GM12878 (cell line): Measurements from ENCODE around the gene RHOG. TPM values are rescaled to one million over a fixed set of nuclear protein-coding genes. Genes with fewer than 3 reads are reported as not detected.
A peak's percentile ranks its signal among the peaks of the same experiment; 100 is the strongest.

Experiments used
- ATAC-seq: fragments of 200-7000 bp; cut with Tn5 transposase; 3 replicates; pipeline ENCODE4 v1.9.1; 2020; ENCODE audit warnings: mild to moderate bottlenecking, moderate library complexity
- BruUV-seq: library from RNA; stranded (reverse); fragments of 400-500 nt; replicated peaks from 2 replicates; lab custom pipeline; 2021; lab: Mats Ljungman, UMichigan
- CTCF ChIA-PET: fragments of 300-600 bp; sonication (Branson Sonifier 250); formaldehyde crosslinking; extraction: SDS; loops from one replicate; lab custom pipeline; 2021; ENCODE audit warnings: inconsistent platforms; lab: Yijun Ruan, JAX
- POLR2A ChIA-PET: fragments of 350-600 bp; formaldehyde crosslinking; extraction: SDS; loops from one replicate; lab custom pipeline; 2021; ENCODE audit warnings: inconsistent platforms; lab: Charles Lee
- RAD21 ChIA-PET: fragments of 300-600 bp; sonication (Branson Sonifier 250); formaldehyde crosslinking; loops from one replicate; lab custom pipeline; 2023; ENCODE audit warnings: antibody characterized with exemption; ENCODE audit not compliant: unreplicated experiment; lab: Charles Lee
- SMC1A ChIA-PET: fragments of 300-600 bp; sonication (Branson Sonifier 250); formaldehyde crosslinking; loops from one replicate; lab custom pipeline; 2023; ENCODE audit not compliant: unreplicated experiment, uncharacterized antibody; lab: Charles Lee
- DNase-seq: peaks from one replicate; pipeline ENCODE4 v3.0.0-alpha.2; 2011; ENCODE audit warnings: low read depth, low spot score
- FAIRE-seq: peaks from 3 replicates; lab custom pipeline; 2011; peaks lifted over from hg19 to GRCh38; lab: Jason Lieb, UNC
- H2AFZ ChIP-seq: 2 replicates; pipeline ENCODE4 v1.6.0; 2011; ENCODE audit warnings: low read depth, low read length, control low read depth; ENCODE audit not compliant: control insufficient read depth
- H3K27ac ChIP-seq: 2 replicates; pipeline ENCODE4 v1.5.1; 2011; ENCODE audit warnings: control low read depth; ENCODE audit not compliant: control insufficient read depth, insufficient read depth
- H3K27me3 ChIP-seq, 2 experiments: replicated peaks in 1 of 2; 2 replicates each; pipeline versions ENCODE4 v1.6.0 to v1.6.1; 2011; ENCODE audit warnings: low read length in 1 of 2; ENCODE audit not compliant: control insufficient read depth in 2 of 2, insufficient read depth in 2 of 2
- H3K36me3 ChIP-seq, 2 experiments: 2 replicates each; pipeline ENCODE4 v1.5.1; 2011; ENCODE audit warnings: low read length in 1 of 2; ENCODE audit not compliant: control insufficient read depth in 2 of 2, insufficient read depth in 2 of 2
- H3K4me1 ChIP-seq: 2 replicates; pipeline ENCODE4 v1.6.1; 2011; ENCODE audit warnings: mild to moderate bottlenecking, low read length, moderate library complexity, mixed read lengths; ENCODE audit not compliant: control insufficient read depth, insufficient read depth
- H3K4me2 ChIP-seq: 2 replicates; pipeline ENCODE4 v1.6.0; 2011; ENCODE audit warnings: control low read depth; ENCODE audit not compliant: control insufficient read depth, insufficient read depth
- H3K4me3 ChIP-seq: fragments of 200-600 bp; sonication (generic); 2 replicates; pipeline ENCODE4 v1.5.1; 2016
- H3K79me2 ChIP-seq: 2 replicates; pipeline ENCODE4 v1.6.0; 2011; ENCODE audit warnings: low read length; ENCODE audit not compliant: control insufficient read depth, insufficient read depth
- H3K9ac ChIP-seq: 2 replicates; pipeline ENCODE4 v1.8.0; 2011; ENCODE audit warnings: low read length, control low read depth, mixed read lengths; ENCODE audit not compliant: control insufficient read depth, insufficient read depth
- H3K9me3 ChIP-seq: replicated peaks from 3 replicates; pipeline ENCODE4 v1.5.1; 2011; ENCODE audit warnings: mild to moderate bottlenecking, low read length; ENCODE audit not compliant: control insufficient read depth, insufficient read depth
- H4K20me1 ChIP-seq: 2 replicates; pipeline ENCODE4 v1.6.0; 2011; ENCODE audit not compliant: control insufficient read depth, insufficient read depth
- BHLHE40 ChIP-seq, 2 experiments: fragments of 450-650 bp in 1 of 2; IDR thresholded peaks; 2 replicates each; pipeline ENCODE4 v1.6.1; 2011 to 2017; ENCODE audit warnings: low read depth in 2 of 2, borderline replicate concordance in 1 of 2, improper control_type of control experiment in 1 of 2, low read length in 1 of 2, mild to moderate bottlenecking in 1 of 2
- EED ChIP-seq: sonication (generic); IDR thresholded peaks from 2 replicates; pipeline ENCODE4 v1.6.1; 2016; ENCODE audit warnings: antibody characterized with exemption, low read depth
- EGR1 ChIP-seq, 2 experiments: IDR thresholded peaks; 1 replicate in 1 of 2; 2 replicates in 1 of 2; pipeline ENCODE4 v1.6.1; 2011 to 2012; ENCODE audit warnings: low read depth in 2 of 2, low read length in 2 of 2, borderline replicate concordance in 1 of 2, mild to moderate bottlenecking in 1 of 2, moderate library complexity in 1 of 2
- EP300 ChIP-seq, 2 experiments: fragments of 150-350 bp in 1 of 2; IDR thresholded peaks; 2 replicates each; pipeline ENCODE4 v1.6.1; 2011 to 2012; ENCODE audit warnings: low read depth in 2 of 2, low read length in 2 of 2, borderline replicate concordance in 1 of 2, improper control_type of control experiment in 1 of 2, inconsistent platforms in 1 of 2; ENCODE audit not compliant: control insufficient read depth in 1 of 2
- ETV6 ChIP-seq, 2 experiments: fragments of 450-650 bp in 1 of 2; IDR thresholded peaks in 1 of 2; conservative IDR thresholded peaks in 1 of 2; 2 replicates each; pipeline ENCODE4 v1.6.1; 2014; ENCODE audit warnings: antibody characterized with exemption in 1 of 2, borderline replicate concordance in 1 of 2, low read depth in 1 of 2, mild to moderate bottlenecking in 1 of 2, moderate library complexity in 1 of 2
- GATAD2B ChIP-seq: fragments of 450-650 bp; conservative IDR thresholded peaks from 2 replicates; pipeline ENCODE4 v1.6.1; 2017; ENCODE audit warnings: low read depth, mild to moderate bottlenecking, moderate library complexity
- IKZF1 ChIP-seq: fragments of 450-650 bp; conservative IDR thresholded peaks from 2 replicates; pipeline ENCODE4 v1.6.1; 2017; ENCODE audit warnings: antibody characterized with exemption, mild to moderate bottlenecking
- NR2C1 ChIP-seq: fragments of 450-650 bp; IDR thresholded peaks from 2 replicates; pipeline ENCODE4 v1.6.1; 2017; ENCODE audit warnings: antibody characterized with exemption, mild to moderate bottlenecking, moderate library complexity
- NRF1 ChIP-seq: conservative IDR thresholded peaks from 2 replicates; pipeline ENCODE4 v1.6.1; 2011; ENCODE audit warnings: mild to moderate bottlenecking, low read depth, low read length, improper control_type of control experiment
- POLR2A ChIP-seq: IDR thresholded peaks from 2 replicates; pipeline ENCODE4 v1.6.1; 2011; ENCODE audit warnings: low read depth, mild to moderate bottlenecking, low read length
- POU2F2 ChIP-seq: IDR thresholded peaks from 3 replicates; pipeline ENCODE4 v1.6.1; 2011; ENCODE audit warnings: low read depth, mild to moderate bottlenecking, low read length, borderline replicate concordance
- RCOR1 ChIP-seq: conservative IDR thresholded peaks from 2 replicates; pipeline ENCODE4 v1.6.1; 2012; ENCODE audit warnings: low read depth, low read length, improper control_type of control experiment
- RUNX3 ChIP-seq: IDR thresholded peaks from 2 replicates; pipeline ENCODE4 v1.6.1; 2012; ENCODE audit warnings: low read length, inconsistent platforms
- SIN3A ChIP-seq: IDR thresholded peaks from 2 replicates; pipeline ENCODE4 v1.6.1; 2012; ENCODE audit warnings: low read depth, low read length, improper control_type of control experiment
- SIX5 ChIP-seq: IDR thresholded peaks from 2 replicates; pipeline ENCODE4 v1.6.1; 2011; ENCODE audit warnings: mild to moderate bottlenecking, low read depth, low read length, moderate library complexity; ENCODE audit not compliant: severe bottlenecking
- SPI1 ChIP-seq: IDR thresholded peaks from 2 replicates; pipeline ENCODE4 v1.6.1; 2011; ENCODE audit warnings: low read depth, mild to moderate bottlenecking, low read length, moderate library complexity, borderline replicate concordance; ENCODE audit not compliant: insufficient read depth
- ZNF622 ChIP-seq: fragments of 450-650 bp; IDR thresholded peaks from 2 replicates; pipeline ENCODE4 v1.6.1; 2017; ENCODE audit warnings: mild to moderate bottlenecking, inconsistent platforms
- WGBS: methylation state at CpG from one replicate; pipeline ENCODE4 v1.1.6; 2016; ENCODE audit warnings: low lambda C conversion rate; ENCODE audit not compliant: insufficient replicate concordance, insufficient coverage; ENCODE audit errors: missing lambda C conversion rate; 5-methylcytosine and 5-hydroxymethylcytosine counted together
- in situ Hi-C: fragments of 300-500 bp; cut with MboI; formaldehyde crosslinking; loops from 9 replicates; pipeline ENCODE4 v1.14.3; 2018; ENCODE audit warnings: mixed read lengths
- intact Hi-C: fragments of 100-400 bp; cut with micrococcal nuclease; formaldehyde crosslinking; loops from one replicate; pipeline ENCODE4 v1.14.2; 2022; ENCODE audit not compliant: unreplicated experiment
- polyA plus RNA-seq, 11 experiments: library from polyadenylated mRNA; depleted of rRNA in 4 of 11; unstranded in 6 of 11; stranded (reverse) in 5 of 11; fragments of >200 nt; fragmentation: Nextera tagmentation in 4 of 11; fragmentation: Illumina TruSeq in 1 of 11; extraction: Ambion mirVana in 4 of 11; extraction: Trizol in 1 of 11; gene quantifications; 1 replicate in 1 of 11; 2 replicates in 10 of 11; pipeline versions ENCODE4 v1.2.1 to v1.2.3, GENCODE V29; 2011 to 2016; ENCODE audit warnings: inconsistent platforms in 2 of 11, missing spikeins in 2 of 11, low read depth in 1 of 11
- total RNA-seq, 4 experiments: library from RNA; depleted of rRNA in 3 of 4; stranded (reverse); fragments of >200 nt in 3 of 4; fragmentation: Illumina TruSeq in 1 of 4; extraction: Trizol in 1 of 4; gene quantifications; 2 replicates each; pipeline versions ENCODE4 v1.2.1 to v1.2.3, GENCODE V29; 2013 to 2021

The RHOG gene
- total and polyA plus RNA-seq, 10 of the 15 experiments (the other 5 are each of a cell fraction or from before 2014, with no cell fraction given): 16.0 to 172 (median 94.8) TPM

DNA sequence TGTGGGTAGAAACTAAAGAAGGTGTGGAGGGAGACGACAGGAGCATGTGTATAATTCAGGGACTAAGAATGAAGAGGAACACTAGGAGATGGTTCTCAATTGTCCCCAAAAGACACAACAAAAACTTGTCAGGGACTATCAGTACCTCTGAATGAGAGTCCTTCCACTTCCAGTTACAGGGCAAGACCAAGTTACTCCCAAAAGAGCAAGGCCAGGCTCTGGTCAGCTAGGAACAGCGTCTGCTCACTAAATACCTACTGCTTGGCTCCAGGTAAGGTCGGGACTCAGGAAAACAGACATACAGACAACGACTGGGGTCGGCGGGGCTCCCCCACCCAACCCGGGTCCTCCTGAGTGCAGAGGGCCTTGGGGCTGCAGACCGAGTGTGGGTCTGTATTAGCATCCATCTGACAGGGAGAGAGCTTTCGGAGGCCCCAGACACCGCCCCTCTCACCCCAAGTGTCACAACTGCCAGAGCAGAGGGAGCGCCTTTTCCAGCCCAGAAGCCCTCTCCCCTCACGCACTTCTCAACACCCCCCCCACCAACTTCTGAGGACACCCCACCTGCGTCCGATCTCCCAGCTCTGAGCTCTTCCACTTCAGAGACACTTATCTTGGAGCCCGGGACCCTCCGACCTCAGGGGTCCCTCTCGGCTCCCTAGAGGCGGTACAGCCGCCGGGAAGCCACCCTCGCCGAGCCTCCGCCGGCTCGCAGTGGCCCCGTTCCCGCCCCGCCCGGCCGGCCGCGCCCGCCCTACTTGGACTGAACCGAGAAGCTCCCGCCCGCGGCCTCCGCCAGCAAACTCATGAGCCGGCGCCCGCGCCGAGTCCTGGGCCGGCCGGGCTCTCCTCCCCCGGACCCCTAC lies 522 bp downstream of the RHOG start (continued):
- TF ChIP-seq EGR1 (IDR thresholded peaks at IDR 0.05; ENCODE audit: borderline replicate concordance in 1 of 2, low read depth in 2 of 2, low read length in 2 of 2): 0 out of 3 replicates have a peak, but pooled peaks of 1 of the 2 experiments have one; percentile 2
- TF ChIP-seq GATAD2B: 0 out of 2 replicates have a peak, but pooled peaks have one; percentile 37
- no peak for TF ChIP-seq RCOR1
- TF ChIP-seq IKZF1: peak; percentile 9; the same call in 1 of the 2 replicates
- TF ChIP-seq POU2F2: 0 out of 3 replicates have a peak, but pooled peaks have one; percentile 9
- TF ChIP-seq EED: 0 out of 2 replicates have a peak, but pooled peaks have one; percentile 17

DNA sequence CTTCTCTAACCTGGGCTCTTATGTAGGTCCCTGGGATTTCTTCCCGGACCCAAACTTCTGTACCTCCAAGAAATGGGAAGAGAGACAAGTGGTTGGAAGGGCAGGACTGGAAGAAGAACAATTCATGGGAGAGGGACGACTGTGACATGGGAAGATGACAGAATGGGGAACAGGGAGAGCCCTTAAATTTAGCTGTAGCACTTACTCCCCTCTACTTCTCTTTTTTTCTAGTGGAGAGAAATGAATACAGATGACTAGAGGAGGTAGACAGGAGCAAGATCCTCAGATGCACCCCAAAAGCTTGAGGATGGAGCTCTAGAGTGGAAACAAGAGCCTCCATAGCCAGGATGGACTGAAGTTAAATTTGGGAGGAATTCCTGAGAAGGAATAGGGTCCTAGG lies 2.3 kb downstream of the RHOG start:
- 11% methylated on average over 2 of the region's 2 CpGs for WGBS
- peaks cover 72% of the 10 kb centered on the region for H3K79me2 ChIP-seq
- H3K36me3 ChIP-seq: peaks cover 2 to 13% of the 10 kb centered on the region in 2 experiments; a peak in 2 of 4 replicates
- CTCF ChIA-PET: interaction anchor here (1.5 to 39.6 kb wide), 5 partner anchors 10 to 231 kb away, joined by 3 to 1047 read pairs (median 14); partner anchors contain the start of genes PGAP2 and STIM1
- no peaks in the 10 kb centered on the region for H3K9me3 ChIP-seq
- H3K4me3 ChIP-seq: peak overlapping the region; percentile 98
- SMC1A ChIA-PET: interaction anchor here (1.1 to 12.4 kb wide), 14 partner anchors 12 to 259 kb away, joined by 3 to 188 read pairs (median 6); partner anchors contain the start of genes PGAP2 and STIM1
- TF ChIP-seq POLR2A (no peak), SPI1 (peak; percentile 47; the same call in 1 of the 2 replicates), SIN3A (no peak), RUNX3 (no peak), BHLHE40 (IDR thresholded peaks at IDR 0.05; ENCODE audit: borderline replicate concordance in 1 of 2, low read depth in 2 of 2, low read length in 1 of 2) (no peak), EP300 (IDR thresholded peaks at IDR 0.05; ENCODE audit: borderline replicate concordance in 1 of 2, control insufficient read depth in 1 of 2, low read depth in 2 of 2, low read length in 2 of 2) (no peak), EED (peak; percentile 24; the same call in 1 of the 2 replicates), SIX5 (no peak), ETV6 (conservative IDR thresholded peaks at IDR 0.05 in 1 of 2, IDR thresholded peaks at IDR 0.05 in 1 of 2; ENCODE audit: borderline replicate concordance in 1 of 2, low read depth in 1 of 2) (no peak), NRF1 (no peak), EGR1 (IDR thresholded peaks at IDR 0.05; ENCODE audit: borderline replicate concordance in 1 of 2, low read depth in 2 of 2, low read length in 2 of 2) (no peak), ZNF622 (no peak), NR2C1 (no peak)
- no peaks in the 10 kb centered on the region for H4K20me1 ChIP-seq
- POLR2A ChIA-PET: interaction anchor here (1.1 to 12.0 kb wide), 8 partner anchors 15 to 89 kb away, joined by 3 to 242 read pairs (median 6); partner anchors contain the start of genes NUP98 and STIM1
- H3K27ac ChIP-seq: peak overlapping the region; percentile 82
- peaks cover 36% of the 10 kb centered on the region for H3K4me1 ChIP-seq
- peak overlapping the region; percentile 89 for H3K9ac ChIP-seq
- in situ Hi-C loops: loop anchor here (25.0 kb wide), 1 partner anchor 549 kb away; the partner anchor contains the start of gene TRIM21
- RAD21 ChIA-PET: interaction anchor here (0.7 to 12.7 kb wide), 13 partner anchors 13 to 234 kb away, joined by 3 to 304 read pairs (median 7); partner anchors contain the start of genes NUP98, PGAP2 and STIM1
- intact Hi-C loops: no loop called here
- ATAC-seq (no peak), FAIRE-seq (no peak), DNase-seq (no peak)
- no peak overlapping the region for H2AFZ ChIP-seq
- H3K4me2 ChIP-seq: peak overlapping the region; percentile 43
- no peaks in the 10 kb centered on the region for H3K27me3 ChIP-seq
- BruUV-seq: no TSS peak
